ENCODE results near the gene AGO4.

- no peak for TF ChIP-seq POLR2A (IDR thresholded peaks at IDR 0.05)
- TF ChIP-seq, protein P1, sequence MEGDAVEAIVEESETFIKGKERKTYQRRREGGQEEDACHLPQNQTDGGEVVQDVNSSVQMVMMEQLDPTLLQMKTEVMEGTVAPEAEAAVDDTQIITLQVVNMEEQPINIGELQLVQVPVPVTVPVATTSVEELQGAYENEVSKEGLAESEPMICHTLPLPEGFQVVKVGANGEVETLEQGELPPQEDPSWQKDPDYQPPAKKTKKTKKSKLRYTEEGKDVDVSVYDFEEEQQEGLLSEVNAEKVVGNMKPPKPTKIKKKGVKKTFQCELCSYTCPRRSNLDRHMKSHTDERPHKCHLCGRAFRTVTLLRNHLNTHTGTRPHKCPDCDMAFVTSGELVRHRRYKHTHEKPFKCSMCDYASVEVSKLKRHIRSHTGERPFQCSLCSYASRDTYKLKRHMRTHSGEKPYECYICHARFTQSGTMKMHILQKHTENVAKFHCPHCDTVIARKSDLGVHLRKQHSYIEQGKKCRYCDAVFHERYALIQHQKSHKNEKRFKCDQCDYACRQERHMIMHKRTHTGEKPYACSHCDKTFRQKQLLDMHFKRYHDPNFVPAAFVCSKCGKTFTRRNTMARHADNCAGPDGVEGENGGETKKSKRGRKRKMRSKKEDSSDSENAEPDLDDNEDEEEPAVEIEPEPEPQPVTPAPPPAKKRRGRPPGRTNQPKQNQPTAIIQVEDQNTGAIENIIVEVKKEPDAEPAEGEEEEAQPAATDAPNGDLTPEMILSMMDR (IDR thresholded peaks at IDR 0.05) = no peak
Observed at GRCh38 chr1:35788139-35788538, 19.7 kb upstream of the AGO4 start.
